NCI-H2171 (cell line): Measurements from ENCODE around the gene NUP85.
"Not testable (repeated sequence)": the region's sequence is repeated elsewhere in the genome, so short reads cannot be mapped to it uniquely, and the experiment has no call there.

Source experiments
- DNase-seq: peaks from one replicate; lab custom pipeline; 2025; lab: John Stamatoyannopoulos, UW

The NUP85 gene

GRCh38 chr17:75205037-75205792, at the start of gene NUP85:
Gene NUP85 (plus strand): TSS chr17:75205679. CDS start chr17:75205762, 83 bp downstream.
- DNase-seq = peak; percentile 93

- DNase-seq = not testable (repeated sequence)
Measured at GRCh38 chr17:75158480-75158879, 47.0 kb upstream of the NUP85 start.

GRCh38 chr17:75159196-75160031, 46.1 kb upstream of the NUP85 start:
- DNase-seq = no peak

- DNase-seq = no peak
Measured at GRCh38 chr17:75160211-75160610, 45.3 kb upstream of the NUP85 start.

GRCh38 chr17:75163074-75163473, 42.4 kb upstream of the NUP85 start:
- no peak for DNase-seq

- not testable (repeated sequence) for DNase-seq
Measured at GRCh38 chr17:75164606-75165005, 40.9 kb upstream of the NUP85 start.

- DNase-seq = no peak
Measured at GRCh38 chr17:75168998-75169397, 36.5 kb upstream of the NUP85 start.

GRCh38 chr17:75173526-75173925, 32.0 kb upstream of the NUP85 start:
- no peak for DNase-seq

- no peak for DNase-seq
Measured at GRCh38 chr17:75174996-75175395, 30.5 kb upstream of the NUP85 start.

- DNase-seq = no peak
Measured at GRCh38 chr17:75176625-75177024, 28.9 kb upstream of the NUP85 start.

- no peak for DNase-seq
Measured at GRCh38 chr17:75178453-75178852, 27.0 kb upstream of the NUP85 start.

GRCh38 chr17:75181110-75181509, 24.4 kb upstream of the NUP85 start:
- DNase-seq = no peak

GRCh38 chr17:75181608-75182318, 23.7 kb upstream of the NUP85 start:
- DNase-seq = no peak

- DNase-seq = no peak
Measured at GRCh38 chr17:75182319-75182568, 23.2 kb upstream of the NUP85 start.

GRCh38 chr17:75182569-75183436, 22.7 kb upstream of the NUP85 start, which contains the start of gene SUMO2:
Gene SUMO2 (minus strand): TSS chr17:75182959. CDS start chr17:75182834, 125 bp downstream.
- peak; percentile 95 for DNase-seq

- DNase-seq = no peak
Measured at GRCh38 chr17:75183999-75184884, 21.2 kb upstream of the NUP85 start.

GRCh38 chr17:75188614-75189013, 16.9 kb upstream of the NUP85 start:
- no peak for DNase-seq

- DNase-seq = no peak
Measured at GRCh38 chr17:75191584-75191983, 13.9 kb upstream of the NUP85 start.

GRCh38 chr17:75194879-75195278, 10.6 kb upstream of the NUP85 start:
- DNase-seq = no peak

- no peak for DNase-seq
Measured at GRCh38 chr17:75199886-75200618, 5.4 kb upstream of the NUP85 start.
